T-helper 2 cell (primary cell): Measurements from ENCODE around the gene ADAM17.
A peak's percentile ranks its signal among the peaks of the same experiment; 100 is the strongest.
"Not testable (repeated sequence)": the region's sequence is repeated elsewhere in the genome, so short reads cannot be mapped to it uniquely, and the experiment has no call there.

Source experiments
- DNase-seq, 5 experiments: peaks; one replicate each; pipeline versions ENCODE4 v3.0.0 to v3.0.0-alpha.2; 2012 to 2022
- total RNA-seq, 2 donors: gene quantifications; one replicate each; lab custom pipeline; 2026; lab: John Stamatoyannopoulos, UW

ADAM17 gene
- 67.3 to 83.6 reads per million in 2 donors for total RNA-seq

- peak; percentile 65 to 93 (median 75) for DNase-seq
Measured at GRCh38 chr2:9555297-9556120, at the start of gene ADAM17. ADAM17 (minus strand) TSS chr2:9555830; CDS start chr2:9555605, 225 bp downstream.

- no peak for DNase-seq
Measured at GRCh38 chr2:9602412-9602811, 46.8 kb upstream of the ADAM17 start.

GRCh38 chr2:9601397-9601796 is 45.8 kb upstream of the ADAM17 start:
- DNase-seq = no peak

- no peak for DNase-seq
Measured at GRCh38 chr2:9599430-9599829, 43.8 kb upstream of the ADAM17 start.

GRCh38 chr2:9596621-9597311 is 41.1 kb upstream of the ADAM17 start:
- peak in 1 of 5 experiments; percentile 18 for DNase-seq

- no peak for DNase-seq
Measured at GRCh38 chr2:9595746-9596145, 40.1 kb upstream of the ADAM17 start.

GRCh38 chr2:9595256-9595655 is 39.6 kb upstream of the ADAM17 start:
- DNase-seq = not testable (repeated sequence)

GRCh38 chr2:9594366-9595054 is 38.9 kb upstream of the ADAM17 start:
- DNase-seq = peak in 1 of 5 experiments; percentile 61

GRCh38 chr2:9593925-9594324 is 38.3 kb upstream of the ADAM17 start:
- peak in 1 of 5 experiments; percentile 13 for DNase-seq

- no peak for DNase-seq
Measured at GRCh38 chr2:9592699-9593098, 37.1 kb upstream of the ADAM17 start.

- peak in 1 of 5 experiments; percentile 41 for DNase-seq
Measured at GRCh38 chr2:9590641-9591040, 35.0 kb upstream of the ADAM17 start.

GRCh38 chr2:9586465-9586864 is 30.8 kb upstream of the ADAM17 start:
- DNase-seq = no peak

- no peak for DNase-seq
Measured at GRCh38 chr2:9585486-9585885, 29.9 kb upstream of the ADAM17 start.

GRCh38 chr2:9584902-9585301 is 29.3 kb upstream of the ADAM17 start:
- not testable (repeated sequence) for DNase-seq

- no peak for DNase-seq
Measured at GRCh38 chr2:9582624-9583023, 27.0 kb upstream of the ADAM17 start.

- DNase-seq = no peak
Measured at GRCh38 chr2:9578467-9579235, 23.0 kb upstream of the ADAM17 start.

GRCh38 chr2:9574331-9574730 is 18.7 kb upstream of the ADAM17 start:
- no peak for DNase-seq

GRCh38 chr2:9573840-9574239 is 18.2 kb upstream of the ADAM17 start:
- peak in 1 of 5 experiments; percentile 22 for DNase-seq

- DNase-seq = no peak
Measured at GRCh38 chr2:9573013-9573720, 17.5 kb upstream of the ADAM17 start.

GRCh38 chr2:9570182-9571060 is 14.8 kb upstream of the ADAM17 start:
- no peak for DNase-seq
